Measurements from ENCODE around the gene TOP1.

DNA sequence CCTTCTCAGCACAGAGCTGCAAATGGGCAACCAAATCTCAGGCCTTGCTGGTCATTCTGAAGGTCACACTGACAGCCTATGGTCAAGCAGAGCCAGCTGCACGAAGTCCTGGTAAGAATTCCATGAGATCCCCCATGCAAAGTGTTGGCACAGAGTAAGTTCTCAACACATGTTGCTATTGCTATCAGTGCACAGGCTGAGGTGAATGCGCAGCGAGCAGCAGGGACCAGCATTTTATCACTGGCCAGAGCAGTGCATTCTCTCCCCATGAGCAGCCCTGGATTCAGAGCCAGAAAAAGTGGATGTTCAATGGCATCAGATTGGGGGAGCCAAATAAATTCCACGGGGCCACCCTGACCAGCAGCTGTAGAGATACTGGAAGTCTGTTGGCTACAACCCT, 44.1 kb upstream of the TOP1 start:
- TF ChIP-seq ZNF274 (IDR thresholded peaks at IDR 0.05; ENCODE audit: low read depth, low read length) (no peak), YY1 (IDR thresholded peaks at IDR 0.05; ENCODE audit: insufficient read depth, insufficient read length) (no peak), SUZ12 (IDR thresholded peaks at IDR 0.05; ENCODE audit: extremely low read depth, insufficient read depth, insufficient read length) (no peak)
